HepG2 (cell line): ENCODE results near the gene MGAT4C. TPM values are rescaled to one million over a fixed set of nuclear protein-coding genes. Genes with fewer than 3 reads are reported as not detected.

Experiments used
- ATAC-seq: fragments of 200-7000 bp; cut with Tn5 transposase; 3 replicates; pipeline ENCODE4 v1.9.1; 2020; ENCODE audit warnings: mild to moderate bottlenecking, moderate library complexity
- BruUV-seq: library from RNA; stranded (reverse); fragments of 400-500 nt; replicated peaks from 2 replicates; lab custom pipeline; 2021; lab: Mats Ljungman, UMichigan
- CTCF ChIA-PET: fragments of 300-600 bp; formaldehyde crosslinking; extraction: SDS; loops from one replicate; lab custom pipeline; 2021; ENCODE audit warnings: low total read pairs, inconsistent platforms, low intra/inter-chr PET ratio; lab: Yijun Ruan, JAX
- POLR2A ChIA-PET: fragments of 350-600 bp; sonication (Branson Sonifier 250); formaldehyde crosslinking; loops from one replicate; lab custom pipeline; 2020; ENCODE audit warnings: antibody characterized with exemption, inconsistent platforms; lab: Yijun Ruan, JAX
- DNase-seq: peaks from one replicate; pipeline ENCODE4 v3.0.0-alpha.2; 2015; ENCODE audit warnings: low spot score
- FAIRE-seq: peaks from 3 replicates; lab custom pipeline; 2011; peaks lifted over from hg19 to GRCh38; lab: Jason Lieb, UNC
- H2AFZ ChIP-seq: one replicate; pipeline ENCODE4 v1.6.1; 2011; ENCODE audit warnings: low read length, inconsistent platforms
- H3K27ac ChIP-seq: fragments of 300-600 bp; 3 replicates; pipeline ENCODE4 v1.8.0; 2011; ENCODE audit warnings: mixed run types, mild to moderate bottlenecking, mixed read lengths, low read length, inconsistent platforms; ENCODE audit not compliant: insufficient read depth; ENCODE audit errors: extremely low read length
- H3K27me3 ChIP-seq, 2 experiments: fragments of 200-600 bp in 1 of 2; 2 replicates in 1 of 2; 3 replicates in 1 of 2; pipeline versions ENCODE4 v1.6.0 to v1.8.0; 2011; ENCODE audit warnings: low read length in 2 of 2, mild to moderate bottlenecking in 2 of 2, moderate library complexity in 2 of 2, inconsistent platforms in 1 of 2; ENCODE audit not compliant: insufficient read depth in 2 of 2, control insufficient read depth in 1 of 2
- H3K36me3 ChIP-seq, 2 experiments: fragments of 200-600 bp in 1 of 2; replicated peaks in 1 of 2; 2 replicates in 1 of 2; 3 replicates in 1 of 2; pipeline versions ENCODE4 v1.5.1 to v1.8.0; 2011; ENCODE audit warnings: low read length in 2 of 2, inconsistent platforms in 1 of 2; ENCODE audit not compliant: insufficient read depth in 2 of 2, control insufficient read depth in 1 of 2
- H3K4me1 ChIP-seq: 2 replicates; pipeline ENCODE4 v1.5.1; 2012; ENCODE audit warnings: low read length, inconsistent platforms; ENCODE audit not compliant: insufficient read depth
- H3K4me2 ChIP-seq: 2 replicates; pipeline ENCODE4 v1.6.0; 2011; ENCODE audit warnings: low read depth, low read length, inconsistent platforms
- H3K4me3 ChIP-seq, 3 experiments: fragments of 200-600 bp in 1 of 3; sonication (generic), shearing (Covaris generic) in 1 of 3; replicated peaks in 1 of 3; 2 replicates each; pipeline ENCODE4 v1.5.1; 2011 to 2016; ENCODE audit warnings: low read length in 3 of 3, inconsistent platforms in 2 of 3, low read depth in 2 of 3, mild to moderate bottlenecking in 2 of 3, control low read depth in 1 of 3, mixed read lengths in 1 of 3; ENCODE audit not compliant: insufficient read depth in 1 of 3
- H3K79me2 ChIP-seq: one replicate; pipeline ENCODE4 v1.6.1; 2011; ENCODE audit warnings: low read length, inconsistent platforms; ENCODE audit not compliant: insufficient read depth
- H3K9ac ChIP-seq: 2 replicates; pipeline ENCODE4 v1.6.0; 2011; ENCODE audit warnings: mild to moderate bottlenecking, low read depth, low read length, inconsistent platforms; ENCODE audit not compliant: insufficient read depth
- H3K9me3 ChIP-seq: 2 replicates; pipeline ENCODE4 v1.5.1; 2012; ENCODE audit warnings: mild to moderate bottlenecking, low read length
- H4K20me1 ChIP-seq: 2 replicates; pipeline ENCODE4 v1.6.0; 2011; ENCODE audit warnings: inconsistent platforms, mild to moderate bottlenecking, low read length, moderate library complexity; ENCODE audit not compliant: insufficient read depth
- BCLAF1 ChIP-seq: fragments of 450-650 bp; IDR thresholded peaks from 2 replicates; pipeline ENCODE4 v1.6.1; 2017; ENCODE audit warnings: mild to moderate bottlenecking
- FIP1L1 ChIP-seq: fragments of 200-400 bp; formaldehyde crosslinking; IDR thresholded peaks from 2 replicates; pipeline ENCODE4 v1.6.1; 2018; ENCODE audit warnings: low read depth, mild to moderate bottlenecking, low read length, moderate library complexity, borderline replicate concordance; ENCODE audit not compliant: insufficient read depth
- KLF6 ChIP-seq: IDR thresholded peaks from 2 replicates; pipeline ENCODE4 v1.8.0; 2016; ENCODE audit warnings: missing biosample characterization, missing genetic modification reagents
- SALL1 ChIP-seq: sonication (generic); formaldehyde crosslinking; IDR thresholded peaks from 2 replicates; pipeline ENCODE4 v1.8.0; 2022; ENCODE audit warnings: mild to moderate bottlenecking, missing genetic modification reagents
- SYNCRIP ChIP-seq: fragments of 200-400 bp; formaldehyde crosslinking; IDR thresholded peaks from 2 replicates; pipeline ENCODE4 v1.6.1; 2018; ENCODE audit warnings: mild to moderate bottlenecking, low read depth, low read length; ENCODE audit not compliant: insufficient read depth
- ZNF709 ChIP-seq: sonication (generic); formaldehyde crosslinking; IDR thresholded peaks from 2 replicates; pipeline ENCODE4 v1.5.0; 2020; ENCODE audit warnings: mild to moderate bottlenecking, missing genetic modification reagents
- ZSCAN20 ChIP-seq: sonication (generic); formaldehyde crosslinking; IDR thresholded peaks from 2 replicates; pipeline ENCODE4 v1.4.0; 2020; ENCODE audit warnings: missing genetic modification reagents, mild to moderate bottlenecking, borderline replicate concordance
- in situ Hi-C: cut with HindIII; loops from 2 replicates; pipeline ENCODE4 v1.10.0; 2017; ENCODE audit warnings: low pct_unique_long_range_greater_than_20kb; ENCODE audit not compliant: extremely low pct_ligation_motif_present
- intact Hi-C: fragments of 100-400 bp; cut with micrococcal nuclease; formaldehyde crosslinking; loops from one replicate; pipeline ENCODE4 v1.10.0; 2022; ENCODE audit not compliant: unreplicated experiment
- polyA plus RNA-seq, 8 experiments: library from polyadenylated mRNA; depleted of rRNA in 3 of 8; stranded (reverse) in 7 of 8; unstranded in 1 of 8; fragments of >200 nt; fragmentation: Illumina TruSeq in 4 of 8; extraction: Trizol in 4 of 8; gene quantifications; 2 replicates each; pipeline versions ENCODE4 v1.2.1 to v1.2.3, GENCODE V29; 2011 to 2016; ENCODE audit warnings: low read depth in 4 of 8, missing spikeins in 1 of 8, mixed read lengths in 1 of 8; ENCODE audit not compliant: insufficient read depth in 1 of 8
- total RNA-seq, 5 experiments: library from RNA; depleted of rRNA; stranded (reverse); fragments of >200 nt; fragmentation: Illumina TruSeq; extraction: Trizol; gene quantifications; 2 replicates each; pipeline ENCODE4 v1.2.3, GENCODE V29; 2016; ENCODE audit warnings: low read depth in 1 of 5
- TF ChIP-seq, protein P1 (sequence below): sonication (generic); formaldehyde crosslinking; IDR thresholded peaks from 2 replicates; pipeline ENCODE4 v1.5.0; 2020; ENCODE audit warnings: missing genetic modification reagents

Gene MGAT4C
- total and polyA plus RNA-seq, 2 of the 13 experiments (the other 11 are each of a cell fraction or from before 2014, with no cell fraction given): not detected

GRCh38 chr12:86249851-86250250, 6.3 kb downstream of the MGAT4C start:
- H3K36me3 ChIP-seq: no peaks in the 10 kb centered on the region
- ChIA-PET CTCF (no interaction called here), POLR2A (no interaction called here)
- no peak overlapping the region for H3K4me3 ChIP-seq
- BruUV-seq: no TSS peak
- H3K27ac ChIP-seq: no peak overlapping the region
- intact Hi-C loops (no loop called here), in situ Hi-C loops (loop anchor here (25.0 kb wide), 1 partner anchor 662 kb away; no protein-coding TSS in a partner anchor)
- FAIRE-seq (no peak), DNase-seq (no peak), ATAC-seq (no peak)
- H3K79me2 ChIP-seq: no peaks in the 10 kb centered on the region
- H3K27me3 ChIP-seq: no peaks in the 10 kb centered on the region
- H2AFZ ChIP-seq: no peak overlapping the region
- no peaks in the 10 kb centered on the region for H3K9me3 ChIP-seq
- no peak overlapping the region for H3K4me2 ChIP-seq
- no peaks in the 10 kb centered on the region for H3K4me1 ChIP-seq
- H4K20me1 ChIP-seq: no peaks in the 10 kb centered on the region
- no peak overlapping the region for H3K9ac ChIP-seq
- no peak for TF ChIP-seq ZNF709 (CRISPR knock-in tag)
- no peak for TF ChIP-seq SYNCRIP
- TF ChIP-seq SALL1 (CRISPR knock-in tag): no peak
- TF ChIP-seq FIP1L1: no peak
- TF ChIP-seq, protein P1, sequence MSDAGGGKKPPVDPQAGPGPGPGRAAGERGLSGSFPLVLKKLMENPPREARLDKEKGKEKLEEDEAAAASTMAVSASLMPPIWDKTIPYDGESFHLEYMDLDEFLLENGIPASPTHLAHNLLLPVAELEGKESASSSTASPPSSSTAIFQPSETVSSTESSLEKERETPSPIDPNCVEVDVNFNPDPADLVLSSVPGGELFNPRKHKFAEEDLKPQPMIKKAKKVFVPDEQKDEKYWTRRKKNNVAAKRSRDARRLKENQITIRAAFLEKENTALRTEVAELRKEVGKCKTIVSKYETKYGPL (CRISPR knock-in tag): no peak
- TF ChIP-seq BCLAF1: no peak
- no peak for TF ChIP-seq KLF6 (CRISPR knock-in tag)
- no peak for TF ChIP-seq ZSCAN20
